NCI-H524 (cell line): ENCODE measurements around the gene APLN.
A peak's percentile ranks its signal among the peaks of the same experiment; 100 is the strongest.

ENCODE experiments used
- DNase-seq, 2 experiments: peaks; one replicate each; lab custom pipeline; 2025; lab: John Stamatoyannopoulos, UW

Gene APLN

DNA sequence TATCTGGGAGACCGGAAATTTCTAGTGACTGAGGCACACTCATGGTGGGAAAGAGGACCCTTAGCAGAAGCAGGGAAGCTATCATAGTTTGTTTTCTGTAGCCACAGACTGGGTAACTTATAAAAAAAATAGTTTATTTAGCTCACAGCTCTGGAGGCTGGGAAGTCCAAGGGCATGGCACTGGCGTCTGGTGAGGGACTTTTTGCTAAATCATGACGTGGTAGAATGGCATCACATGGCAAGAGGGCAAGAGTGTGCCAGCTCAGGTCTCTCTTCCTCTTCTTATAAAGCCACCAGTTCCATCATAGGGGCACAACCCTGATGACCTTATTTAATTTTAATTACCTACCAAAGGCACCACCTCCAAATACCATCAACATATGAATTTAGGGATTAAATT, 13.3 kb downstream of the APLN start:
- no peak for DNase-seq

DNA sequence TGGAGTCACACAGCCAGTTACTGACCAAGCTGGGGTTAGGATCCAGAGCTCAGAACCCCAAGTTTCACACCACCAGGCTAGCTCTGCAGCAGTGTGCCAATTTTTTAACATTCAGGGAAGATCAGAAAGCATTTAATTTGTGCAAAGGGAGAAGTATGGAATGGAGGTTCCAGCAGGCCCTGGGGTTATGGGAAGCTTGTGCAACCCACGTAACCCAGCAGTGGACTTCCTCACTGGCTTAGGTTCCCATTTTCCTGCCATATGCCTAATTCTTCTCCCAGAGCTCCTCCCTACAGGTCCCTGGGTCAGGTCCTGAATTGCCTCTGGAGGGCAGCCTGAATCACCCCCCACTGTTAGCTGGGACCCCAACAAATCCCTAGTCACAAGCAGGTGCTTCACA, 14.0 kb downstream of the APLN start:
- no peak for DNase-seq

DNA sequence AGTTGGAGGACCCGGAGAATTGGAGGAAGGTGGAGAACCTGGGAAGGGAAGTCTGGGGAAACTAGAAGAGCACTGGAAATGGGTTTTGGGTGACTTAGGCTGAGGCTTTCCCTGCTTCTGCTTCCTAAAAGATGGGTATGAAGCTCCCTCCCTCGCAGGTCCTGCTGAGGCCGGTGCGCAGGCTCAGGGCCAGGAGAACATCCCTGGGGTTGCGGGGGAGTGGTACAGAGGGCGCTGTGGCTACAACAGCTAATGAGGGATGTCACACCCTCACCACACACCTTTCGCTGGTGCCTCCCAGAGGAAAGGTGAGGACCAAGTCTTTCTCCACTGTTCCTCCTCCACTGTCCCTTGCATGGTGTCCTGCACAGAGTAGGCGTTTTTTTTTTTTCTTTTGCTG, 15.8 kb downstream of the APLN start:
- no peak for DNase-seq

DNA sequence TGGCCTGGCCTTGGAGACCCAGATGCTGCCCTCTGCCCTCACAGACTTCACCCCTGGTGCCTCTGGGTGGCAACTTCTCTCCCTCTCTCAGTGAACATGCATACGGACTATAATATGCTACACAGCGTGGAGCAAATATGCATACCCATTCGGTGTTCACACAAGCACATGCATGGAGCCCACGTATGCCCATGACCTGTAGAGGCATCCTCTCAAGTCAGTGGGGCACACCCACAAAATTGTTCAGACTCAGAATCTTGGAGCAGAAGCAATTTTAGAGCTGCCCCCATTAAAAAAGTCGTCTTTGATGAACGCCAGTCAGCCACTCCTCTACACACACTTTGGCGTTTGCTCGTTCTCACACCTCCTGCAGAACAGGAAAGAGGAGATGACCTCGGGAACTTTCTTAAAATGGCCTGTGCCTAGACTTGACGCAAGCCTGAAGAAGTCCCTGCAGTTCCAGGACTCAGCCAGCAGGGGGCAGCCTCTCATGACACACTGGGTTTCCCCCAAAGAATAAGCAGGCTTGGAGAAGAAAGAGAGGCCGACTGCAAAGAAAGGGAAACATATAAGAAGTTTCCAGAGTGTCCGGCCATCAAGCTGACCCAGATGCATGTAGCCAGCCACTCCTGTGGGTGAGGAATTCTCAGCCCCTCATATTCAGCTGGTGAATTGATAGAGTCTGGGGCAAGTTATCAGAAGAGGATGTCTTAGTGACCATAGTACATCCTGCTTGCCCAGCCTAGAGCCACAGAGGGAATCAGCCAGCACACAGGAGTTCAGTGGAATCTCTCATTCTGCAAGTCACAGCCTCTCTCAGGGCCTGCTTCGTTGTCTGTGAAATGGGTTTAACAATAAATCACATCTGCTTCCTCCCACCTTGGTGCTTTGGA, 17.3 kb downstream of the APLN start:
- DNase-seq = peak; percentile 22 to 73

DNA sequence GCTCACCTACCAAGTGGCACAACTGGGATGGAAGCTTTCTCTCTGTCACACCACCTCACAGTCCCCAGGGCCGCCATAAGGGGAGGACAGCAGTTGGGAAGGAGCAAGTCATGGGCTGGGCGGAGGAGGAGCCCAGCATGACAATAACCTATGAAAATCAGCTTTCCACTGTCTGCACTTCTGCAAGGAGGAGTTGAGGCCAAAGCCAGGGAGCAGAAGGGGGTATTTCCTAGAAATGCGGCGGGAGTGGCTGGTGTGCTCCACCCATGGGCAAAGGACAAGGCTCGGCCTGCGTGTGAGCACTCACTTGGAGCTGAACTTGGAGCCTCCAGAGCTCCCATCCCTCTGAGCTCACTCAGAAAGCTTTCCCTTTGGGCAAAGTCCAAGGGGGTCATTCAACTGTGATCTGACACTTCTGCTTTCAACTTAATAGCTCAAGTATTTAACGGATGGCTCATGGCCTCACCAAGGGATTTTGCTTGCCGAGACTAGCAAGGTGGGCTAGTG, 18.5 kb downstream of the APLN start:
- DNase-seq = no peak

DNA sequence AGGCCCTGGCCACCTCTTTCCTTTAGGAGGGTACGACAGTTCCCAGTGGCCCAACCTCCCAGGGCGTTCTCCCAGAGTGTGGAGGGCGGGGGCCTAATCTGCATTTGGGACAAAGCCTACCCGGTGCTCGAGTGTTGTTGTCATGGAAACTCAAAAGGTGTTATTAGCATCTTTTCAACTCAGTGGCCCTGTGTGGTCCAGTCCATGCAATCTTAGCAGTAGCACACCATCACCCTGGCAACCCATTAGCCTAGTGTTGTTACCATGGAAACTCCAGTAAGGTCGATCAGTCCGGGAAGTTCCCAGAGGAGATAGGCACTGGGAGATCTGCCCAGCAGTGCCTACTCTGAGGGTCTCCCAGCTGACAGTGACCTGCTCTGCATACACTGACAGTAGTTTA, 20.2 kb downstream of the APLN start:
- peak; percentile 35 to 60 for DNase-seq

DNA sequence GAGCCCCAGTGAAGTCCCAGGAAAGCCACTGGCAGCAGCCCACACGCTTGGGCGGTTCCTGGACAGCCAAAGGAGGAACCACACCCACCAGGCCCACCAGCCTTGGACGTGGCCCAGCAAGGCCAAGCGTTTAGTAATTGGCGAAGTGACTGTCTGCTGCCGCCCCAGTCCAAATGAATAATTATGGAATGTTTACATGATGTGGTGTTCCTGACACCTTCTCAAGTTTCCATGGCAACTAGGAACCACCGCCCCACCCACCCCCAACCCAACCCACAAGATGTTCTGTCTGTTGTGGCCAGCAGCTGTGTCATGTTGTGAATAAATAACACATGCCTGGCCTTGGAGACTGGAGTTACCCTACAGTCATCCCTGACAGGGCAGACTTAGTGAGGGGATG, 22.3 kb downstream of the APLN start:
- no peak for DNase-seq

DNA sequence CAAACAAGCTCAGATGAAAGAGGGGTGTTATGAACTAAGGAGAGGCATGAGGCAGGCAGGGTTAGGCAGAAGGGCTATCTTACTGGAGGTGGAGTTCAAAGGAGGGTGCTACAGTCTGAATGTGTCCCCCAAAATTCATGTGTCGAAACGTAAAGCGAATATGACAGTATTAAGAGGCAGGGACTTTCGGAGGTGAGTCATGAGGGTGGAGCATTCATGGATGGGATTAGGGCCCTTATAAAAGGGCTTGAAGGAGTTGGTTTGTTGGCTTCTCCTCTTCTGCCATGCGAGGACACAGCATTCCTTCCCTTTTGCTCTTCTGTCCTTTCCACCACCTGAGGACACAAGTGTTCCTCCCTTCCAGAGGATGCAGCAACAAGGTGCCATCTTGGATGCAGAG, 22.9 kb downstream of the APLN start:
- no peak for DNase-seq

DNA sequence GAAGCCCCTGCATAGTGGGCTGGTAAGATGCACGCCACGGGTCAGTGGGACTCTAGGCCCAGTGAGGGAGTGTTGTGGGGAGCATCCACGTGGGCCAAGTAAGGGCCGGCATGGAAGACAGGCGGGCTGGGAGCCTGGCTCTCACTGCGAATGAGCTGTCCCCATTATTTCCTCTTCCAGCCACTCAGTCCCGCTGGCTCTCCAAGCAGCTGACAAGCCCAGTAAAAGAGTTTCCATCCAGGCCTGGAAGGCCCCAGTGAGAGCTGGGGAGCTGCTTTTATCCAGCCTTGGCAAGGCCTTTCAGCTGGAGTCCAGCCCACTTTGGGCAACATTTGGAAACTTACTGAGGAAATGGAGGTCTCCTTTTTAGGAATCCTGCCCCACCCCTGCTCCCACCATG, 24.9 kb downstream of the APLN start:
- DNase-seq = no peak

DNA sequence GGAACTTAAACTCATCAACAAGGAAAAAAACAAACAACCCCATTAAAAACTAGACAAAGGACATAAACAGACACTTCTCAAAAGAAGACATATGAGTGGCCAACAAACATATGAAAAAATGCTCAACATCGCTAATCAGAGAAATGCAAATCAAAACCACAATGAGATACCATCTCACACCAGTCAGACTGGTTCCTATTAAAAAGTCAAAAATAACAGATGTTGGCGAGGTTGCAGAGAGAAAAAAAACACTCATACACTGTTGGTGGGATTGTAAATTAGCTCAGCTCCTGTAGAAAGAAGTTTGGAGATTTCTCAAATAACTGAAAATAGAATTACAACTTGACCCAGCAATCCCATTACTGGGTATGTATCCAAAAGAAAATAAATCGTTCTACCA, 28.7 kb downstream of the APLN start:
- no peak for DNase-seq

DNA sequence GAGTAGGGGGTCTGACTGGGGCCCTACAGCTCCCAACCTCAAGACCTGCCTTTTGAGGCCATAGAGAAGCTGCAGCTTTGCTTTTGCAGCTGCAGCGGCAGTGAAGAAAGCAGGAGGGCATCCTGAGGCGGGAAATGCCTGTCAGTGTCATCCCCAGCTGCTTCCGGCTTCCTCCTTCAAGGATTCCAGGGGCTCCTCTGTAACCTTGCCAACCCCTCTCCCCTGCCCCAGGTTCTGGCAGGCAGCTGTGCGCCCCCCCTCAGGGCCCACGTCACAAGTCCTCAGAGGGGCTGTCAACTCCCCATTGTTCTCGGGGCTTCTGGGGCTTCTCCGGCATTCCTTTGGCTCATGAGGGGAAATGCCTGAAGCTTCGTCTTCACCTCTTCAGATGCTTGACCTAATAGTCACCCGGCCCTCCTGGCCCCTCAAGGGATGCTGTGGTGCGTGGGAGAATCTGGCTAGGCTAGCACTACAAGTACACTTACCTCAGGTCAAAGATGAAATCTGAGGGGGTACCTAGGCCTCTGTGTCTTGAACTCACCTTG, 31.9 kb downstream of the APLN start:
- no peak for DNase-seq

DNA sequence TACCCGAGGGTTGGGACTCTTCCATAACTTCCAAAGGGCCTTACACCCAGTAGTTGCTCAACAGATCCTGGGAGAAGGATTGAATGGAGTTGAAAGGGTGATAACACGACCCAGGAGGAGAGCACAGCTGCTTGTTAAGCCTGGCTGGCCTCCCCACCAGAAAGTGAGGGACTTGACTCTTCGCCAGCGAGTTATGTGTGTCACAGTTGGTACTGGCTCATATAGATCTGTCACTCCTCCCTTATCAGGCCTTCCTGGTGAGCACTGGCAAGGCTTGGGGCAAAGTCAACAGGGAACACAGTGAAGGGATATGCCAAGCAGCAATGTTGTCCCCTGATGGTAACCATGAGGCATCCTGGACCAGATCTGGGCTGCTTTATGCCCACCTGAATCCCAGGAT, 35.8 kb downstream of the APLN start:
- DNase-seq = no peak

DNA sequence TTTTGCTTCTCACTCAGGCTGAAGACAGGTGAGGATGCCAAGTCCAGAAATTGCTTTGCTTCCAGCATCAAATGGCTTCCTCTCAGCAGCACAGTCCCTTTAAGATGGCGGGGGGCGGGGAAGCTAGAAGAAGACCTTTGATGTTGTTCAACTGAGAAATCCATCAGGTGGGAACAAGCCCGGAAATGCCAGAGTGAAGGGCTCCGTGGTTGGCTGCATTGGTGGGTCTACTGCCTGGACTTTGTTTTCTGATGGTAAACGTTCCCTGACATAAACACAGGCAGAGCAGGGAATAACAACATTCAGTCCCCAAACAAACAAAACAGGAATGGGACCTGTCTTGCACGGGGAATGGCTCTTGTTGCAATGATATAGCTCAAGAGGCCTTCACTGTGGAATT, 37.3 kb downstream of the APLN start:
- no peak for DNase-seq

DNA sequence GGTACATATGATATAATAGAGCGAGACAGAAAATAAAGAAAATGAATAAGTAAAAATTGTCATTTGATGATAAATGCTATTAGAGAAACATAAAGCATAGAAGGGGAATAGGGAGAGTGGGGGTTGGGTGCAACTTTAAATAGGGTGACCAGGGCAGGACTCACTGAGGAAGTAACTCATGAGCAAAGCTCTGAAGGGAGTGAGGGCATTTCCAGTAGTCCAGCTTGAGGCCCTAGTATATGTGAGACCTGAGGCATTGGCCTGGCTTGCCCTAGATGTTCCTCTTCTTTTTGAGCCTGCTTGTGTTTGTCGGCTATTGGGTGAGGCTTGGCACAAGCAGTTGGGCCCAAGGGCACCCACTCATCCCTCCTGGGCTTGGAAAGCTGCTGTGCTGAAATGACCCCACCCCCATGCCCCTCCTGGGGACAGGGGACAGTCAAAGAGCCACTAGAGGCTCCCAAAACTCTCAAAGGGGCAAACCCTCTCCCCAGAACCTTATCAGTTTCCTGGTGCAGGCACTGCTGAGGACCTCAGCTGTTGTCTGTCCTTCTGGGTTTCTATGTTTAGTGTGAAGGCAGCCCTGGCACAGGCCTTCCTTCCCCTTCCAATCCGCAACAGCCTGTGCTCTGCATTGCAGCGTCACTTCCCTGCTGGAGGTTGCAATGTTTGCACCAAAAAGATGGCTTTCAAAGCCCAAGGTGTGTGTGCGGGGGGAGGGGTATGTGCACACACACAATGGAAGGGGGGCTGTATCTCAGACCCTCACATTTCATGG, 40.1 kb downstream of the APLN start:
- DNase-seq = no peak

DNA sequence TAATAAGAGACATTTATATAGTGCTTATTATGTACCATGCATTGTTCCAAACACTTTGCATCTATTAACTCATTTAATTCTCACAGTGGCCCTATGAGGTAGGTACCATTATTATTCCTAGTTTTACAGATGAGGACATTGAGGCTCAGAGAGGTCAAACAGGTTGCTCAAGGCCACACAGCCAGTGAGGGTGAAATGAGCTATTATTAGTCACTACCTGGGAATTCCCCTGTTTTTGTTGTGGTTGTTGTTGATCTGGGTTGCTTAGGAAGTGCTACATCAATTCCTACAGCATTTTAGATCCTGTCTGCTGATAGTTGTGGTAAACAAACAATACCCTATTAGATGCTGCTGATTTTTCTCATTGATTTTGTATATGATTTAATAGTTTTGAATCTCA, 41.2 kb downstream of the APLN start:
- no peak for DNase-seq

DNA sequence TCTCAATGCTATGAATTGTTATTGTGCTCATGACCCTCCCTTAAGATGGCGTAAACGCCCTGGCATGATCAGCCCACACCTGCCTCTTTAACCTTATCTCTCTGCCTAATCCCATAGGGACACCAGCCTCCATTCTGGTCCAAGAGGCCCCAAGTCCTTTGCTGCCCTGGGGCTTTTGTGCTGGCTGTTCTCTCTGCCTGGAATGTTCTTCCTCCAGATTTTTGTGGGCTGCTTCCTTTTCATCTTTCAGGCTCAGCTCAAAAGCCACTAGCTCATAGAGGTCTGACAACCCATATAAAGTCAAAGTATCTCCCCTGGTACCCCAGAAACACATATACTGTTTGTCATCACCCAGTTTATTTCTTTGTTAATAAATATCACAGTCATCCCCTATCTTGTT, 42.4 kb downstream of the APLN start:
- no peak for DNase-seq

DNA sequence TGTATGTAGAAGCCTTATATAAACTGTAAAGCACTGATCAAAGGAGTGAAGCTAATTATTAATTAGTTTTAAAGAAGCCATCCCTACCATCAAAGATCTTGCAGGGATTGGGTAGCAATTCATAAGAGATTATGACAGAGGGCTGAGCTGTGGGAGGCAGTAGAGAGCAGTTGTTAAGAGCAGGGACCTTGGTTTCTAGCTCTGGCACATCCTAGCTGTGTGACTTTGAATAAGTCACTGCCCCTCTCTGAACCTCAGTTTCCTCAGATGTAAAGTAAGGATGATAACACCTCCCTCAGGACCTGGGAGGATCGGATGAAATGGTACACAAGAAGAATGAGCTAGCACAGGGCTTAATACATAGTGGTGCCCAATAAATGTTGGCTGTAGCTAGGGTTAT, 45.4 kb downstream of the APLN start:
- DNase-seq = no peak

DNA sequence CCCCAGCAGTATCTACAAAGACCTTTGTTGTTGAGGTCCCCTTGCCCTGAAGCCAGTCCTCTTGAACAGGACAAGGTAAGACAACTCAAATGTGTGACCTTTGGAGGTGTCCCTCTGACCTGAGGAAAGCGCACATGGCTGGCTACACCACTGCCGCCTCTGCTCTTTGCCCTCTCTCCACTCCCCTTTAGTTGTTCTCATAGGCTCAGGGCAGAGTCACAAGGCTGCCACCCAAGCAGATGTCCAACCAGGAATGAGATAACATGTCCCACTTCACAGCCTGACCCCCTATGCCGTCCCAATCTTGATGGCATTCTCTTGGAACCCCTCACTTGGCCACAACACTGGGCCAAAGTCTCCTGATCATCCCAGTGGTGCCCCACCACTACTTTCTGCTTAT, 46.3 kb downstream of the APLN start:
- DNase-seq = no peak

DNA sequence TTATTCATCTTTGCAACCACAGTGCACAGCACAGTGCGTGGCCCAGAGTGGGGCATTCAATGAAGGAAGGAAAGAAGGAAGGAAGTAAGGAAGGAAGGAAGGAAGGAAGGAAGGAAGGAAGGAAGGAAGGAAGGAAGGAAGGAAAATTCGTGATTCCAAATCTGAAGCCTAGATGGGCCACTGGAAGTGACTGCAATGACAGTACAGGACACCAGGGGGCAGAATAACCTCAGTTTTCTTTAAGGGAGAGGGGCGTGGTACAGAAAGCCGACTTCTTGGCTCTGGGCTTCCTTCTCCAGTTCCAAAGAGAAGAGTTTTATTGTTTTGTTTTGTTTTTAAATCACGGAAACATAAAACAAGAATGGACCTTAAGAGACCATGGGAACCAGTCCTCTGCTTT, 47.8 kb downstream of the APLN start:
- DNase-seq = peak in 1 of 2 experiments; percentile 55

DNA sequence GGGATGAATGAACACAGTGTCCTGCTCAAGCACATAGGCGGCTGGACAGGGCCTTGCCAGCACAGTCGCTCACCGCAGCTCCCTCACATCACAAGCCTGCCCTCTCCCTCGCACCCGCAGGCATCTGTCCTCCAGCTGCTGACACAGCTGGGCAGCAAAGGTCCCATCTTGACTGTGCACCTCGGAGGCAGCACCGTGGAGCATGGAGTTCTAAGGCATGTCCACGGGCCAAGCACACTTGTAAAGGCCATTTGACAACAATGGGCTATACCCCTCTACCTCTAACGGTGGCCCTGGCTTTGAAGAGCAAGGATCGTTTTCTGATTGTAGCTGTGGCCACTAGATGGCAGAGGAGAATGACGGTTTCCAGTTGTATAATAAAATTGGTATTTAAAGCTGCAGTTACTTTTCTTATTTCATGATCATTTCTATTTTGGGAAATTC, 53.8 kb downstream of the APLN start:
- peak in 1 of 2 experiments; percentile 39 for DNase-seq

DNA sequence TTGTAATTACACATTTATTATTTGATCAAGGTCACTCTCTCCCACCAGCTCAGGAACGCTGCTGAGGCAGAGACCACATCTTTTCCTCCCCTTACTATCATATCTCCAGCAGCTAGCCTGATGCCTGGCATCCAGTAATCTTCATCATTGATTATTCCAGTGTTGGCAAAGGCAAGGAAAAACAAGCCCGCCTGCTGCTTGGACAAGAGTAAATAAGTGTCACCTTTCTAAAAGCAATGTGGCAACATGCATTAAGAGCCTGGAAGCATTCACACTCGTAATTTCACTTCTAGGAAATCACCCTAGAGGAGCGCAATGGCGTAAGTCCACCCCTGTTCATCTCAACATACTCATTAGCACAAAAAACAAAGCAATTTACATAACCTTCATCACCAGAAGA, 54.8 kb downstream of the APLN start:
- DNase-seq = no peak

DNA sequence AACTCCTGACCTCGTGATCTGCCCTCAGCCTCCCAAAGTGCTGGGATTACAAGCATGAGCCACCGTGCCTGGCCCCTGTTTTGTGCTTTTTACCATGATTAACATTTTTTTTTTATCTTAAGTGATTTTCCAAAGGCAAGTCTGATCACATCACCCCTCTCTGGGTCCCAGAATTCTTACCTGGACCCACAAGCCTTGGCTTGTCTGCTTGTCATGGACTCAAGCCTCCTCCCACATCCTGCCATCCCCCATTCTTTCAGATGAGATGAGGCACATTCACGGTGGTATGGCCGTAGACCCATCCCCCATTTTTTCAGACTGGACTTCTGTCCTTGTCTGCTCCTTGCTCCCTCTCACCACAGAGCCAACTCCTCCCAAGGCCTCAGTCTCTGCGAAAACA, 55.3 kb downstream of the APLN start:
- DNase-seq = no peak

DNA sequence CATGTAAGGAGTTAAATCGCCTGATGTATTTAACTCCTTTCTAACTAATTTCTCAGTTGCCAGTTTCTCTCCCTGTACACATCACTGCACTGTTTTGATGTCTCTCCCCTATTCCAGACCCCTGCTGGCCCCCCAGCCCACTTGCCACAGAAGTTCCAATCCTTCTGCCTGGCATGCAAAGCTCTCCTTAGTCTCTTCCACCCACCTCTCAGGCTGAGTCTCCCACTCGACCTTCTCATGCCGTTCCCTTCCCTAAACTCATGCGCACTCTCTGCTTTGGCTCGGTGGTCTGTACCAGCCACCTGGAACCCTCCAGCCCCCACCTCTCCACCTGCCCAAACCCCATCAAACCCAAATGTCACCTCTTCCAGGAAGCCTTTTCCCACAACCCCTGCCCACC, 56.9 kb downstream of the APLN start:
- DNase-seq = no peak
